HG03571 (cell line): ENCODE measurements around the gene CRYGN.

Experiments
- ATAC-seq: cut with Tn5 transposase; IDR thresholded peaks from one replicate; pipeline ENCODE4 v1.9.1; 2021; ENCODE audit not compliant: unreplicated experiment

Gene CRYGN

DNA sequence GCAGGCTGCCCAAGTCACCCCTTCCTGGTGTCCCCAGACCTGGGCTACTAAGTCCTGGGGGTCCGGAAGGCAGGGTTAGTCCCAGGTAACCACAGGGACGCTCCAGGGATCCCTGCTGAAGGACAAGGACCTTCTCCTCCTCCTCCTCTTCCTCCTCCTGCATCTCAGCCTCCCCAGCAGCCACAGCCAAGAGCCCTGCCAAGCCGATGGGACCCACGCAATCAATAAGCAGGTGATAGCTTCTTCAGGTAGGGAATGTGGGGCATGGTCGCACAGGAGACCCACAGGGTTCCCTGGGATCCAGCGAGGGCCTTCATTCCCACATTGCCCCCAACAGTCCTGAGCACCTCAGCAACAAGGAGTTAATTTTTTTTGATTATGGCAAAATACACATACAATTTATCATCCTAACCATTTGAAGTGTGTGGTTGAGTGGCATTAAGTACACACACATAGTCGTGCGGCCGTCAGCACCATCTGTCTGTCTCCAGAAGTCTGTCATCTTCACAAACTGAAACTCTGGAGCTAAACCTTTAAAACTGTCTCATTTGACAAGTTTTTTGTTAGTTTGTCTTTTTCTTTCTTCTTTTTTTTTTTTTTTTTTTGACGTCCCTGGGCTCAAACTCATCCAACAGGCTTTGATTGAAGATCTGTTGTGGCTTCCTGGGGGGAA lies 12.1 kb downstream of the CRYGN start:
- ATAC-seq = no peak

GRCh38 chr7:151426904-151427704 lies 12.8 kb downstream of the CRYGN start:
- no peak for ATAC-seq

DNA sequence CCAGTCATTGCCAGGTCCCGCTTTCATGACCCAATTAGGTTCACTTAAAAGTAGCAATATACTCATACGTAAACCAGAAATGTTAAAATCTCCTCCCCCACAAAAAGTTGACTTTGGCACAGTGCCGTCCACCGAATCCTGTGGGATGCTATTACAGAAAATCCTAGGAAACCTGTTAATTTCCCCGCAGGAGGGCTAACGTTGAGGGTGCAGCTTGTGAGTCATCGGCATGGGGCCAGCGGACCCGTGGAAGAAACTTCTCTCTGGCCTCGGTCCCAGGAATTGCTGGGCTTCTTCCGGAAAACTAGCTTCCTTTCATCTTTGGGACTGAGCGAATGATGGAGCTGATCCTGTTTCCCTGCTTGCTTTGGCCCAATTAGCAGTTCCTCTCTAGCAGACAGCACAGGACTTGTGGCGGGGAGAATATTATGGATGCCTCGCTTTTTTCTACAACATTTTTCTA lies 13.5 kb downstream of the CRYGN start:
- ATAC-seq = no peak

GRCh38 chr7:151425670-151426440 lies 14.1 kb downstream of the CRYGN start:
- ATAC-seq = no peak

- ATAC-seq = no peak
Measured at GRCh38 chr7:151424799-151425198, 15.1 kb downstream of the CRYGN start.

GRCh38 chr7:151423936-151424335 lies 16.0 kb downstream of the CRYGN start:
- no peak for ATAC-seq

DNA sequence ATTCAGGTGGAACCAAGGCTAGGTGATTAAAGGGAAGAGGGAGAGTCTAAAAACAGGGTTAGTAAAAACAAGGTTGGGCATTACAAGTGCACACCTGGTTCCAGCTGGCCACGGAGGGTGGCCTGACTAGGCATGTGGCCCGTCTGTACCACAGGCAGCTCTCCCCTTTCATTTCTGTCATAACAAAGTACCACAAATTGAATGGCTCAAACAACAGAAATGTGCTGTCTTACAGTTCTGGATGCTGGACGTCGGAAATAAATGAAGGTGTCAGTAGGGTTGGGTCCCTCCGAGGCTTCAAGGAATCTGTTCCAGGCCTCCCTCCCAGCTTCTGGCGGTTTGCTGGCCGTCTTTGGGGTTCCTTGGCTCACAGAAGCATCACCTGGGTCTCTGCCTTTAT lies 16.7 kb downstream of the CRYGN start:
- ATAC-seq = no peak

DNA sequence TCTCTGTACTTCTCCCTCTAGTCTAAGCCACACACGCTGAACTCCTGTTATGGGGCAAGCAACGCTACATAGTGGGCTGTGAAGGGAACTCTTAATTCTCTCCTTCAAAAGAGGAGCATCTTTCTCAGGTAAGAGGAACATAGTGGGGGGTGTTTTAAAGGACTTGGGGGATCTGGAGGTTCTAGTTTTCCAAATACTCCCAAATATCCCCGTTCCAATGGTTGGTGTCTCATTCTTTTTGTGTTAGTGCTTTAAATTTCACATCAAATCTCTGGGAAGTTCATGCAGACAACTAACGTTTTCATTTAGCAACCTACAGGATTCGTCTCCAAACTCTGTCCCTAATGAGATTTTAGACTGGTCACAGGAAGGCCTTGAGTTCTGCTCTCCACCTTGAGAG lies 17.7 kb downstream of the CRYGN start:
- ATAC-seq = no peak

- no peak for ATAC-seq
Measured at GRCh38 chr7:151420144-151420543, 19.8 kb downstream of the CRYGN start.

DNA sequence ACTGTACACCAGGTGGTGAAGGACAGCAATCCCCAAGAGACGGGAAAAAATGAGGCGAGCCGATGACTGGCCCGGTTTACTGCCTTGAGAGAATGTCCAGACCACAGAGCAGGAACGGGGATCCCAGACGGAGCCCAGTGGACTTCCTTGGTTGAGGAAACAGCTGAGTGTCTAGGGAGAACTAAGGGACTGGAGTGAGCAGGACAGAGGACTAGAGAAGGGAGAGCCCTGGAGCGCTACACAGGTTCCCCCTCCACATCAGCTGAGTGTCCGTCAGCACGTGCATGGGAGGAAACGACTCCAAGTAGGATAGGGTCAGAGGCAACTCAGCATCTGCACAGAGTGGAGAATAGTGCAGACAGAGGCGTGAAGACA lies 23.0 kb downstream of the CRYGN start:
- ATAC-seq = no peak

- ATAC-seq = no peak
Measured at GRCh38 chr7:151416112-151416940, 23.6 kb downstream of the CRYGN start.

DNA sequence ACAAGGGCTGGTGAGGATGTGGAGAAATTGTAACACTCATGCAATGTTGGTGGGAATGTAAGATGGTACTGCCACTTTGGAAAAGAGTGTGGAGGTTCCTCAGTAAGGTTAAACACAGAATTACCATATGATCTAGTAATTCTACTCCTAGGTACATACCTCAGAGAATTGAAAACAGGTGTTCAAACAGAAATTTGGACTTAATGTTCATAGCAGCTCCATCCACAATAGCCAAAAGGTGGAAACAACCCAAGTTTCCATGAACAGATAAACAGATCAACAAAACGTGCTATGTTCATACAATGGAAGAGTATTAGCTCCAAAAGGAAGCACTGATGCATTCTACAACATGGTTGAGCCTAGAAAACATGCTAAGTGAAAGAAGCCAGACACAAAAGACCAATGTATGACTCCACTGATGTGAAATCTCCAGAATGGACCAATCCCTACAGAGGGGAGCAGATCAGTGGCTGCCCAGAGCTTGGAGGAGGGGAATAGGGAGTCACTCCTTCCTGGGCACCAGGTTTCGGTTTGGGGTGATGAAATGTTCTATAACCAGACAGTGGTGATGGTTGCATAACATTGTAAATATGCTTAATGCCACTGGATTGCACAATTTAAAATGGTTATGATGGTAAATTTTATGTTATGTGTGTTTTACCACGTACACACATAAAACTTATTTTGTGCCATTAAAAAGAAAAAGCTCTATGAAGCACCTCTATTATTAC lies 24.4 kb downstream of the CRYGN start:
- no peak for ATAC-seq

DNA sequence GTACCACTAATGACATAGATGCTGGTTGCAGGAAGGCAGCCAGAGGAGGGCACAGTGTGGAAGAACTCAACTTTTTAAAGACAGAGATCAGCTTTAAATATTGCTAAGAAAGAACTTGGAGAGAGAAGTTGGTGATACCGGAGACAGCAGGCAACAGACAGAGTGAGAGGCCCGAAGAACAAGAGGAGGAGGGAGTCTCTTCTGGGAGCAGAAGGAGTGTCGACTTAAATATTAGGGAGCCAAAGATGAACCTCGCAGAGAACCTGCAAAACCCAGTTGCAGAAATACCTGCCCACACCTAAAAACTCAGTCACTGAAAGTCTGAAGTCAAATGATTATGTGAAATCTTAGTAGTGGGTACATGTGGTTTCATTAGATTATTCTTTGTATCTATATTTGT lies 26.7 kb downstream of the CRYGN start:
- no peak for ATAC-seq

- no peak for ATAC-seq
Measured at GRCh38 chr7:151412318-151412717, 27.6 kb downstream of the CRYGN start.

DNA sequence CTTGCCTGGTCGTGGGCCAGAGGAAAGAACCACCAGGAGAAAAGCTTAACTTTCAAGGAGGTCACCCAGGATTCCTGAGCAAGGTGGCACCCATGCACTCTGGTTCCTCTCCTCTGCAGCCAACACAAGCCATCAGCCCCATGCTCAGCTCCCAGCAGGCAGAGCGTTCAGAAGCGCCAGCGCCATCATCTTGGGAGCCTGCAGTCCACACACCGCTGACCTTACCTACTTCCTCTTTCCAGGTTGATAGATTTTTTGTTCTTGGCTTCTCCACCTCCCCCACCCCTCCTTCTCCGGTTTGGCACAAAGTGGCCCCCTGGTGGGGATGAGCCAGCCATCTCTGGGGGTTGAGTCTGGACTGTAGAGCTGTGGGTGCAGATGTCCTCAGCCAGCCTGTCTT lies 28.4 kb downstream of the CRYGN start:
- no peak for ATAC-seq

DNA sequence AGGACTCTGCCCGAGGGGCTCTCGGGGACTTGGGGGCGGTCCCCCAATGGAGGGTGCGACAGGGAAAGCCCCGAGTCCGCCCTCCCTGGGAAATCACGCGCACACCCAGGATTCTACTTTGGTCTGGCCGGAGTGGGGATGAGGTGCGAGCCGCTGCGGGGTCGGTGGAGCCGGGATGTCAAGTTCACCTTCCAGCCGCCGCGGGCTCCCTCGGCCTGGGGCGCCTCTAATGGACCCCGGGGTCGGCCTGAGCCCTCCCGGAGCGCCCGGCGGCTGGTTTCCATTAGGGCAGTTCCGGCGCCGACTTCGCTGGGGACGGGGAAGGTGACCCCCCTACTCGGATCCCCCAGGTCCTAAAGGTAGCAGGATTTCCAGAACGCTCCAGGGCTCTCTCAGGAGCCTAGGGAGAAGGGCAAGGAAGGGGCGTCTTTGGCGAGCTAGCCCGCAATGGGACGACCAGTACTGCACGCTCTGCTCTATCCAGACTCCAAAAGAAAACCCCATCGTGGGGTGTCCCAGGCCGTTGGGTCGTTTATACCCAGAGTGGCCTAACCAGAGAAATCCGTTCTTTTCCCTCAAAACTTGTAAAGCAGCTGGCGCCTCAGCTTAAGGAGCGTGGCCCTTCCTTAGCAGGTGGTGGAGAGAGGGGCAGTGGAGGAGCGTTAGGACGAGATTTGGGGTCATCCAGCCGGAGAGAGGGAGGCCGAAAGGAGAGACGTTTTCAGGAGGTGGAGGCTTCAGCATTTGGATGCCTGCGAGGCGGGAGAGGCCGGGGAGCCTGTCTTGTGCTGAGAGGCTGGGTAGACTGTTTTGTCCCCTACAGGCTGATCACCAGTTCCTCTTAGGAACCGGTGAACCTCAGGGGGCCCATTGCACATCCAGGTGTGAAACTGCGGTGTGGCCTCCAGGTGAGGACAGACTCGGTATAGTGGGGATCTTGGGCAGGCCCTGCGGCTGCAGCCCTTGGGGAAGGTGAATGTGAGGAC lies 29.2 kb downstream of the CRYGN start:
- ATAC-seq = no peak

GRCh38 chr7:151409667-151410404 lies 30.1 kb downstream of the CRYGN start, which contains the start of gene WDR86:
WDR86 (minus strand) TSS chr7:151410038; CDS start chr7:151409589, 449 bp downstream.
- ATAC-seq = no peak
